DND-41 (cell line): ENCODE measurements around the gene GPANK1.

Source experiments
- CTCF ChIP-seq: IDR thresholded peaks from 2 replicates; pipeline ENCODE4 v1.5.1; 2012; ENCODE audit warnings: borderline replicate concordance, low read length, moderate library complexity, mild to moderate bottlenecking; ENCODE audit not compliant: poor library complexity, severe bottlenecking; ENCODE audit errors: extremely low read depth
- EZH2 ChIP-seq: IDR thresholded peaks from 3 replicates; pipeline ENCODE4 v1.6.1; 2012; ENCODE audit warnings: borderline replicate concordance, low read depth, mild to moderate bottlenecking, moderate library complexity, low read length, inconsistent platforms; ENCODE audit not compliant: severe bottlenecking

- TF ChIP-seq CTCF (no peak), EZH2 (no peak)
These were observed 44.0 kb downstream of the GPANK1 start, which contains the start of gene PRRC2A for GRCh38 chr6:31620586-31621319.
